BE2C (cell line): ENCODE data around the gene SIPA1L2. TPM values are rescaled to one million over a fixed set of nuclear protein-coding genes. Genes with fewer than 3 reads are reported as not detected.
A peak's percentile ranks its signal among the peaks of the same experiment; 100 is the strongest.

Experiments used
- DNase-seq: peaks from one replicate; pipeline ENCODE4 v3.0.0-alpha.2; 2020
- H3K27me3 ChIP-seq: fragments of 250-450 bp; sonication (Bioruptor Pico); 2 replicates; pipeline ENCODE4 v1.5.1; 2020; ENCODE audit warnings: mild to moderate bottlenecking
- H3K36me3 ChIP-seq: fragments of 250-450 bp; sonication (Bioruptor Pico); 2 replicates; pipeline ENCODE4 v1.5.1; 2020; ENCODE audit warnings: mild to moderate bottlenecking
- H3K4me1 ChIP-seq: fragments of 250-450 bp; sonication (Bioruptor Pico); 2 replicates; pipeline ENCODE4 v1.5.1; 2020
- H3K4me3 ChIP-seq: 2 replicates; pipeline ENCODE4 v1.5.1; 2011; ENCODE audit warnings: low read depth, low read length
- H3K9me3 ChIP-seq: fragments of 250-450 bp; sonication (Bioruptor Pico); 2 replicates; pipeline ENCODE4 v1.5.1; 2020
- polyA plus RNA-seq: library from polyadenylated mRNA; unstranded; fragments of >200 nt; gene quantifications from one replicate; pipeline ENCODE4 v1.2.1, GENCODE V29; 2012; ENCODE audit warnings: low read depth, missing spikeins; ENCODE audit not compliant: insufficient read length, insufficient read depth
- TF ChIP-seq, protein P1 (sequence below): IDR thresholded peaks from 2 replicates; pipeline ENCODE4 v1.5.1; 2012; ENCODE audit warnings: mild to moderate bottlenecking, low read depth, low read length

The SIPA1L2 gene, protein sequence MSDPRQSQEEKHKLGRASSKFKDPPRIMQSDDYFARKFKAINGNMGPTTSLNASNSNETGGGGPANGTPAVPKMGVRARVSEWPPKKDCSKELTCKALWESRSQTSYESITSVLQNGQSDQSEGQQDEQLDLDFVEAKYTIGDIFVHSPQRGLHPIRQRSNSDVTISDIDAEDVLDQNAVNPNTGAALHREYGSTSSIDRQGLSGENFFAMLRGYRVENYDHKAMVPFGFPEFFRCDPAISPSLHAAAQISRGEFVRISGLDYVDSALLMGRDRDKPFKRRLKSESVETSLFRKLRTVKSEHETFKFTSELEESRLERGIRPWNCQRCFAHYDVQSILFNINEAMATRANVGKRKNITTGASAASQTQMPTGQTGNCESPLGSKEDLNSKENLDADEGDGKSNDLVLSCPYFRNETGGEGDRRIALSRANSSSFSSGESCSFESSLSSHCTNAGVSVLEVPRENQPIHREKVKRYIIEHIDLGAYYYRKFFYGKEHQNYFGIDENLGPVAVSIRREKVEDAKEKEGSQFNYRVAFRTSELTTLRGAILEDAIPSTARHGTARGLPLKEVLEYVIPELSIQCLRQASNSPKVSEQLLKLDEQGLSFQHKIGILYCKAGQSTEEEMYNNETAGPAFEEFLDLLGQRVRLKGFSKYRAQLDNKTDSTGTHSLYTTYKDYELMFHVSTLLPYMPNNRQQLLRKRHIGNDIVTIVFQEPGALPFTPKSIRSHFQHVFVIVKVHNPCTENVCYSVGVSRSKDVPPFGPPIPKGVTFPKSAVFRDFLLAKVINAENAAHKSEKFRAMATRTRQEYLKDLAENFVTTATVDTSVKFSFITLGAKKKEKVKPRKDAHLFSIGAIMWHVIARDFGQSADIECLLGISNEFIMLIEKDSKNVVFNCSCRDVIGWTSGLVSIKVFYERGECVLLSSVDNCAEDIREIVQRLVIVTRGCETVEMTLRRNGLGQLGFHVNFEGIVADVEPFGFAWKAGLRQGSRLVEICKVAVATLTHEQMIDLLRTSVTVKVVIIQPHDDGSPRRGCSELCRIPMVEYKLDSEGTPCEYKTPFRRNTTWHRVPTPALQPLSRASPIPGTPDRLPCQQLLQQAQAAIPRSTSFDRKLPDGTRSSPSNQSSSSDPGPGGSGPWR (N-terminal part only)
- polyA plus RNA-seq, result 17.0 TPM

DNA sequence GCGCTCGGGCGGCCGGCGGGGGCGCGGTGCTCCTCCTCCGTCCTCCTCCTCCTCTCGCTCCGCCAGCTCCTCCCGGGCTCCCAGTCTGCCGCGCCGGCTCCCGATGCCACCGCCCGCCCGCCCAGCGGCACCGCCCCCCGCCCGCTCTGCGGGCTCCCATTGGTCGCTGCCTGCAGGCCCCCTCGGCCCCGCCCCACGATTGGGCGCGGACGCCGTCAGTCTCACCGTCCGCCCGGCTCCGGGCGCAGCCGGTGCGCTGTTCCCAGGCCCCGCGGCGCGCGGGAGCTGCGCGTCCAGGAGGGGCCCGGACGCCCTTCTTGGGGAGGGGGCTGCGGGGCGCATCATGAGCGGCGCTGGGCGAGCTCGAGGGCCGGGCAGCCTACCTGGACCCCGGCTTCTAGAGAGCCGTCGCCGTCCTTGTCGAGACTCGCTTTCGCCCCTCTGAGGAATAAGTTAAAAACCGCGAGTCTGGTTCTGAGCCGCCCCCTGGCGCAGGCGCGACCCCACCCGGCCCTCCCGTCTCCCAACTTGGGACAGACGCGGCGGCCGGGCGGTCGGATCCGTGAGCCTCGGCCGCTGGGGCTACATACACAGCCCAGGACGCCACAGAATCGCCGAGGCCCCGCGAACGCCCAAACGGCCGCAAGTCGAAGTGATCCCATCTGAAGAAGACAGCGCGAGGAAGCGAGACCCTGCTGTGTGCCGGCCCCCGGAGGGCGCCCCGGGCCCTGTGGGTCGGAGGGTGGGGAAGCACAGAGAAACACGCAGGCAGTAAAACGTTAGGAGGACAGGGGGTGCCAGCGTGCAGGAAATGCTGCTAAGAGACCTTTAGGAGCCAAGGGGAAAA lies at the start of gene SIPA1L2:
SIPA1L2 (minus strand) TSS at position 87 of the 847 bp plus-strand sequence. CDS start 114,794 bp downstream, outside the sequence.
- Histone ChIP-seq H3K4me3 (peak within 1 kb of the TSS; percentile 79), H3K4me1 (peaks cover 4% of the 10 kb centered on the region; the same call in 1 of the 2 replicates), H3K9me3 (no peaks in the 10 kb centered on the region), H3K36me3 (no peaks in the 10 kb centered on the region), H3K27me3 (no peaks in the 10 kb centered on the region)
- DNase-seq, result peak; percentile 96
- TF ChIP-seq, protein P1, sequence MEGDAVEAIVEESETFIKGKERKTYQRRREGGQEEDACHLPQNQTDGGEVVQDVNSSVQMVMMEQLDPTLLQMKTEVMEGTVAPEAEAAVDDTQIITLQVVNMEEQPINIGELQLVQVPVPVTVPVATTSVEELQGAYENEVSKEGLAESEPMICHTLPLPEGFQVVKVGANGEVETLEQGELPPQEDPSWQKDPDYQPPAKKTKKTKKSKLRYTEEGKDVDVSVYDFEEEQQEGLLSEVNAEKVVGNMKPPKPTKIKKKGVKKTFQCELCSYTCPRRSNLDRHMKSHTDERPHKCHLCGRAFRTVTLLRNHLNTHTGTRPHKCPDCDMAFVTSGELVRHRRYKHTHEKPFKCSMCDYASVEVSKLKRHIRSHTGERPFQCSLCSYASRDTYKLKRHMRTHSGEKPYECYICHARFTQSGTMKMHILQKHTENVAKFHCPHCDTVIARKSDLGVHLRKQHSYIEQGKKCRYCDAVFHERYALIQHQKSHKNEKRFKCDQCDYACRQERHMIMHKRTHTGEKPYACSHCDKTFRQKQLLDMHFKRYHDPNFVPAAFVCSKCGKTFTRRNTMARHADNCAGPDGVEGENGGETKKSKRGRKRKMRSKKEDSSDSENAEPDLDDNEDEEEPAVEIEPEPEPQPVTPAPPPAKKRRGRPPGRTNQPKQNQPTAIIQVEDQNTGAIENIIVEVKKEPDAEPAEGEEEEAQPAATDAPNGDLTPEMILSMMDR, result peak; percentile 80

DNA sequence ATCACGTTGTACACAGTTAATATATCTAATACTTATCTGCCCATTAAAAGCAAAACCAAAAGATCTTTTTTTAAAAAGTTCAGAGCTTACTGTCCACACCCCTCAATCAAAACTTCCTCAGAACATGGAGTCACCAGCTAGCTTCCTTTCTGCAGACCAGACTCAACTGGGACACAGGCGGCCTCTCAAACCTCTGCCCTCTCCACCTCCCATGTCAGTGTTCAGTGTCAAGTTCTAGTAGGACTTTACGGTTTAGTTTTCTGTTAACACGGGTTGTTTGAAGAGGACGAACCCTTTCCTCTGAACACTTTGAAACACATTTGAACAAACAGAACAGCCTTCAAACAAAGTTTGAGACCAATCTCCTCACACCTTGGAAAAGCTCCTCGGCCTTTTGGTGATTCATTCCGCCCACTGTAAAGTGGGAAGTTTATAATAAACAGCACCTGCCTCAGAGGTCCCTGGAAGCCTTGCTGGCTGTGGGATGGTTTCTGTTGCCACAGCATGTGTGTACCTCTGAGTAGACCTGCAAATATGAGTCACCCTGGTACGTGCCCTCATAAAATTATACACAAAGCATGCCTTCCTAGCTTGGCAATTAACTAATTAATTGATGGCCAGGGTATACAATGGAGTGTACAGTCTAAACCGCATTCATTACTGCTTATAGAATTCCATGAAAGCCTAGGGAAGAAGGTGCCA lies 48.4 kb upstream of the SIPA1L2 start:
- Histone ChIP-seq H3K4me1 (no peaks in the 10 kb centered on the region), H3K27me3 (no peaks in the 10 kb centered on the region), H3K4me3 (no peak overlapping the region), H3K9me3 (no peaks in the 10 kb centered on the region), H3K36me3 (no peaks in the 10 kb centered on the region)
- TF ChIP-seq, protein P1, result no peak
- no peak for DNase-seq

DNA sequence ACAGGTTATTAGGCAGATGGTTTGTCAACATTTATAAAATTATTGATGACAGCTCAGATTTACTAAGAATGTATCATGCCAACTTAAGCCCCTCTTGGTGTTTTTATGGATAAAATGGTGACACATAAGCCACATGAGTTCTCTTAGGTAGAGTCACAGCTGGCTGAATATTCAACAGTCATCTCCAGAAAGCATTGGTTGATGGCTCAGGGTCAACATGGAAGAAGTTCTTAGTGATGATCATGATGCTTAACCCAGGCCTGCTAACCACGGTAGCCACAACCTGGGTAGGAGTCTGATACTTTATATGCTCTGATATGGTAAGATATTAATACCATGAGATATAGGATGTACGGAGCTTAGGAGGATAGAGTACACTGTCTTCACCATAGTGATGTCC lies 46.4 kb upstream of the SIPA1L2 start:
- Histone ChIP-seq H3K4me3 (no peak overlapping the region), H3K36me3 (no peaks in the 10 kb centered on the region), H3K27me3 (no peaks in the 10 kb centered on the region), H3K9me3 (no peaks in the 10 kb centered on the region), H3K4me1 (no peaks in the 10 kb centered on the region)
- TF ChIP-seq, protein P1, result no peak
- DNase-seq, result no peak

DNA sequence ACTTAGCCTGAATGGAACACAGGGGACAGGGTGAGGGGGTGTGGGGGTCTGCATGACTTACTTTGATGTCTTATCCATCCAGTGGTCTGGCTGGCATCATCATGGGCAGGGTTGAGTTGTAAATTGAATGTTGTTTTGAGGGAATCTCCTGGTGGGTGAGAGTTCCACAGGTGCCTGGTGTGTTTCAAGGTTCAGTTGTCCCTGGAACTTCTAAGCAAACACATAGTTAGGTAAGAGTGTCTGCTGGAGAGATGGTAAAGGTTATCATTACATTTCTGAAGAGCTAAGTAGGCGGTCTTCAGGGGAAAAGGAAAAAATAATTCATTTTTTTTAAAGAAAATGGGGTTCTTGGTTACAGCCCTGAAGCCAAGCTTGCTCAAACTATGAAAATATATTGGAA lies 46.0 kb upstream of the SIPA1L2 start:
- TF ChIP-seq, protein P1, result no peak
- no peak overlapping the region for H3K4me3 ChIP-seq
- H3K9me3 ChIP-seq, result no peaks in the 10 kb centered on the region
- no peaks in the 10 kb centered on the region for H3K36me3 ChIP-seq
- no peaks in the 10 kb centered on the region for H3K4me1 ChIP-seq
- DNase-seq, result no peak
- no peaks in the 10 kb centered on the region for H3K27me3 ChIP-seq

DNA sequence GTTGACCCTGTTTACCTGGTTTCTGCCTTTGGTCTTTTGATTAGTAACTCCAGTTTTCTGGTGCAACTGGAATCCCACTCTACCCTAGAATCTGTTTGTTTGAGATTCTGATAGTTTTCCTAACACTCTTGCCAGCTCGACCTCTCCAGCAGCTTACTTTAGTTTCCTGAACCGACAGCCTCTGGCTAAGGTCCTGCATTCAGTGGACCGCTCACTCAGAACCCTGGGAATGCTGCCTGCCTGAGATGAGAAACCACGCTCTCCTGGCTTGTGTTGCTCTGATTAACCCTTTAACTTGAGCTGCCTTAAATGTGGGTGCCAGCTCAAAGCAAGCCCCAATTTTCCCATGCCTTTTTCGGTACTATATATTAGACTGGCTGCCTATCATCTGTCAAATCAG lies 45.3 kb upstream of the SIPA1L2 start:
- Histone ChIP-seq H3K4me1 (no peaks in the 10 kb centered on the region), H3K9me3 (no peaks in the 10 kb centered on the region), H3K27me3 (no peaks in the 10 kb centered on the region), H3K4me3 (no peak overlapping the region), H3K36me3 (no peaks in the 10 kb centered on the region)
- TF ChIP-seq, protein P1, result no peak
- DNase-seq, result no peak
